IPS-NIHi11 (cell line): ENCODE results near the gene TIAM1.

Experiments
- DNase-seq: peaks from one replicate; pipeline ENCODE4 v3.0.0; 2012; ENCODE audit warnings: mixed read lengths, low spot score

TIAM1 gene

DNA sequence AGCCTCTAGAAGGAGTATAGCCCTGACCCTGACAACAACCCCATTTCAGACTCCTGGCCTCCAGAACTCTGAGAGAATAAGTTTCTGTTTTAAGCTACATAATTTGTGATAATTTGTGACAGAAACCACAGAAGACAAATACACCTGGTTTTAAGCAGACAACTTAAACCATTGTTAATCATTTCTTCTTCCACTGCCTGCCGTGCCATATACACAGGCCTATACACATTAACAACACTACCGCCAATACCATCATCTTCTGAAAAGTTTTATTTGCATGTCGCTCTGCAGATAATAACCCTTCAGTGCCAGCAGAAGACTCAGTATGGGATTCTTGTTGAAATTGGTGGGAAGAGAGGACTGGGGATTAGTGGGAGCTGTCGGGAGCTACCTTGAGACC, 265.8 kb downstream of the TIAM1 start:
- no peak for DNase-seq

DNA sequence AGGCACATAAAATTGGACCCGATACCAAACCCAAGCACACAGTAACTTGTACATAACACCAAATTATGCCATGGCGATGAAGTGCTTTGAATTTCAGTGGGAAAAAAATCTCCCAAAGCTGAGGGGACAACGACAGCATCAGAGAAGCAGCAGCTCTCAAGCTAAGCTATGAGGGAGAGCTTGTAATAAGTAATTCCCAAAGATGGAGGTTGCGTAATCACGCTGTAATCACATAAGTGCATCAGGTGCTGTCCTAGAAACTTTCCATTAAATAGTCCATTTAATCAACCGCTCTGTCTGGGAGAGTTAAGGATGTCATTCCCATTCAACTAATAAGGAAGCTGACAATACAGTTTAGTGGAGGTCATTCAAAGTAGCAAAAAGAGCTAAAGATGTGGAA, 268.2 kb downstream of the TIAM1 start:
- DNase-seq = no peak

DNA sequence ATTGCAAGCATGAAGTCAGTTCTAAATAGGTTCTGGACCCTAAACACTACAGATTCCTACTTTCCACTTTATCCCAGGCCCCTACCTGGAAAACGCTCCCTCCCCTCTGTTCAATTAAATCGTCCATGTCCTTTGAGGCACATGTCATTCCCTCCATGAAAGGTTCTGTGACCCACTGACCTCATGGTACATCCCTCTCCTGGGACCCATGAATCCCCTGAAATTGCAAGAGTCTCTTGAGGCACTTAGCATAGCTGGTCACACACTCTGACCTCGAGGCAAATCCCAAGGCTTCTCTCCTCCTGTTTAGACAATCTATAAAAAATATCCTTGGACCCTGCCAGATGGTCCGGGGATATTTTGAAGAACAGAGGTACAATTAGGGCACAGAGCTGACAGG, 271.5 kb downstream of the TIAM1 start:
- DNase-seq = no peak
